K562 (cell line): ENCODE results near the gene GNA14. TPM values are rescaled to one million over a fixed set of nuclear protein-coding genes. Genes with fewer than 3 reads are reported as not detected.

Experiments
- ATAC-seq: fragments of 200-7000 bp; cut with Tn5 transposase; 3 replicates; pipeline ENCODE4 v1.9.1; 2020; ENCODE audit warnings: moderate library complexity
- BruUV-seq: library from RNA; stranded (reverse); fragments of 400-500 nt; replicated peaks from 2 replicates; lab custom pipeline; 2021; lab: Mats Ljungman, UMichigan
- CTCF ChIA-PET: fragments of 300-600 bp; formaldehyde crosslinking; extraction: SDS; loops from one replicate; lab custom pipeline; 2021; ENCODE audit warnings: low intra/inter-chr PET ratio; lab: Yijun Ruan, JAX
- POLR2A ChIA-PET: fragments of 300-600, 350-650 bp; sonication (Branson Sonifier 250); formaldehyde crosslinking; extraction: SDS; loops from one replicate; lab custom pipeline; 2021; ENCODE audit warnings: antibody characterized with exemption, inconsistent platforms; lab: Yijun Ruan, JAX
- DNase-seq, 4 experiments: peaks; one replicate each; pipeline versions ENCODE4 v3.0.0 to v3.0.0-alpha.2; 2011 to 2018; ENCODE audit warnings: low spot score in 3 of 4, mixed read lengths in 3 of 4; ENCODE audit errors: extremely low read depth in 1 of 4
- FAIRE-seq: peaks from 2 replicates; lab custom pipeline; 2011; peaks lifted over from hg19 to GRCh38; lab: Jason Lieb, UNC
- H2AFZ ChIP-seq: 2 replicates; pipeline ENCODE4 v1.6.0; 2011; ENCODE audit warnings: low read depth, low read length, control low read depth, inconsistent platforms
- H3K27ac ChIP-seq: fragments of 200-600 bp; 3 replicates; pipeline ENCODE4 v1.8.0; 2011; ENCODE audit warnings: low read depth, mild to moderate bottlenecking, control low read depth, inconsistent platforms, low read length, moderate library complexity, mixed read lengths; ENCODE audit errors: extremely low read depth
- H3K27me3 ChIP-seq, 2 experiments: fragments of 300-600 bp in 1 of 2; 2 replicates in 1 of 2; 3 replicates in 1 of 2; pipeline versions ENCODE4 v1.6.0 to v1.8.0; 2011; ENCODE audit warnings: inconsistent platforms in 2 of 2, low read length in 2 of 2, mild to moderate bottlenecking in 1 of 2, mixed read lengths in 1 of 2, moderate library complexity in 1 of 2; ENCODE audit not compliant: control insufficient read depth in 2 of 2, insufficient read depth in 2 of 2
- H3K36me3 ChIP-seq: fragments of 300-600 bp; 3 replicates; pipeline ENCODE4 v1.8.0; 2011; ENCODE audit warnings: mild to moderate bottlenecking, low read length, inconsistent platforms; ENCODE audit not compliant: control insufficient read depth, insufficient read depth
- H3K4me1 ChIP-seq, 2 experiments: fragments of 200-600 bp in 1 of 2; replicated peaks in 1 of 2; 2 replicates in 1 of 2; 3 replicates in 1 of 2; pipeline versions ENCODE4 v1.5.1 to v1.8.0; 2011; ENCODE audit warnings: inconsistent platforms in 2 of 2, low read length in 2 of 2, mild to moderate bottlenecking in 1 of 2, mixed read lengths in 1 of 2, moderate library complexity in 1 of 2; ENCODE audit not compliant: control insufficient read depth in 2 of 2, insufficient read depth in 2 of 2
- H3K4me2 ChIP-seq: 2 replicates; pipeline ENCODE4 v1.6.1; 2011; ENCODE audit warnings: low read length, control low read depth, inconsistent platforms, mixed read lengths; ENCODE audit not compliant: insufficient read depth
- H3K4me3 ChIP-seq: fragments of 200-600 bp; sonication (generic), shearing (Covaris generic); 2 replicates; pipeline ENCODE4 v1.5.1; 2016; ENCODE audit warnings: control low read depth, inconsistent platforms
- H3K79me2 ChIP-seq: fragments of 200-600 bp; 3 replicates; pipeline ENCODE4 v1.8.0; 2011; ENCODE audit warnings: low read length, inconsistent platforms; ENCODE audit not compliant: control insufficient read depth, insufficient read depth
- H3K9ac ChIP-seq, 2 experiments: 2 replicates each; pipeline versions ENCODE4 v1.6.0 to v1.6.1; 2011; ENCODE audit warnings: low read depth in 2 of 2, low read length in 2 of 2, control low read depth in 1 of 2, inconsistent platforms in 1 of 2, mild to moderate bottlenecking in 1 of 2, mixed read lengths in 1 of 2; ENCODE audit not compliant: insufficient read depth in 1 of 2
- H3K9me1 ChIP-seq: one replicate; pipeline ENCODE4 v1.6.0; 2011; ENCODE audit warnings: inconsistent platforms, mild to moderate bottlenecking, low read length, moderate library complexity; ENCODE audit not compliant: control insufficient read depth, insufficient read depth
- H3K9me3 ChIP-seq: replicated peaks from 2 replicates; pipeline ENCODE4 v1.5.1; 2011; ENCODE audit warnings: low read depth, low read length, inconsistent platforms; ENCODE audit not compliant: control insufficient read depth, insufficient read depth
- H4K20me1 ChIP-seq: replicated peaks from 2 replicates; pipeline ENCODE4 v1.6.1; 2011; ENCODE audit warnings: low read length, inconsistent platforms, mixed read lengths; ENCODE audit not compliant: control insufficient read depth, insufficient read depth
- ARHGAP35 ChIP-seq: fragments of 450-650 bp; IDR thresholded peaks from 2 replicates; pipeline ENCODE4 v1.6.1; 2018; ENCODE audit not compliant: partially characterized antibody
- BMI1 ChIP-seq: fragments of 150-350 bp; IDR thresholded peaks from 2 replicates; pipeline ENCODE4 v1.6.1; 2014; ENCODE audit warnings: low read length
- CLOCK ChIP-seq: fragments of 250-450 bp; sonication (Bioruptor Pico); IDR thresholded peaks from 2 replicates; pipeline ENCODE4 v1.4.0; 2020; ENCODE audit warnings: mild to moderate bottlenecking, moderate library complexity, borderline replicate concordance
- DMBX1 ChIP-seq: fragments of 250-450 bp; sonication (Bioruptor Pico); IDR thresholded peaks from 2 replicates; pipeline ENCODE4 v1.8.0; 2022; ENCODE audit warnings: inconsistent platforms, mild to moderate bottlenecking, moderate library complexity, borderline replicate concordance
- FOS ChIP-seq: IDR thresholded peaks from 3 replicates; pipeline ENCODE4 v1.6.1; 2011; ENCODE audit not compliant: insufficient read length; ENCODE audit errors: extremely low read depth
- HES1 ChIP-seq: fragments of 450-650 bp; IDR thresholded peaks from 2 replicates; pipeline ENCODE4 v1.6.1; 2016; ENCODE audit warnings: low read depth, mild to moderate bottlenecking, moderate library complexity
- HMGXB4 ChIP-seq: sonication (generic); formaldehyde crosslinking; IDR thresholded peaks from 2 replicates; pipeline ENCODE4 v1.8.1; 2023; ENCODE audit warnings: mild to moderate bottlenecking, missing genetic modification reagents
- MEF2A ChIP-seq: IDR thresholded peaks from 2 replicates; pipeline ENCODE4 v1.6.1; 2011; ENCODE audit warnings: low read depth, mild to moderate bottlenecking, low read length, moderate library complexity; ENCODE audit not compliant: control insufficient read depth
- PML ChIP-seq: IDR thresholded peaks from 2 replicates; pipeline ENCODE4 v1.6.1; 2012; ENCODE audit warnings: low read length, inconsistent platforms
- POLR2A ChIP-seq: fragments of 450-650 bp; conservative IDR thresholded peaks from 2 replicates; pipeline ENCODE4 v1.6.1; 2016
- RFX7 ChIP-seq: fragments of 250-450 bp; sonication (Bioruptor Pico); IDR thresholded peaks from 2 replicates; pipeline ENCODE4 v1.5.1; 2021; ENCODE audit warnings: mild to moderate bottlenecking
- RNF2 ChIP-seq: sonication (generic); IDR thresholded peaks from 2 replicates; pipeline ENCODE4 v1.6.1; 2016
- SIN3B ChIP-seq: fragments of 450-650 bp; IDR thresholded peaks from 2 replicates; pipeline ENCODE4 v1.6.1; 2017; ENCODE audit warnings: low read depth, mild to moderate bottlenecking, moderate library complexity
- ZNF134 ChIP-seq: fragments of 250-450 bp; sonication (Bioruptor Pico); conservative IDR thresholded peaks from 2 replicates; pipeline ENCODE4 v1.4.0; 2020
- ZNF232 ChIP-seq: sonication (generic); formaldehyde crosslinking; IDR thresholded peaks from 2 replicates; pipeline ENCODE4 v1.8.0; 2022; ENCODE audit warnings: mild to moderate bottlenecking, missing genetic modification reagents
- ZNF384 ChIP-seq: IDR thresholded peaks from 2 replicates; pipeline ENCODE4 v1.6.1; 2012; ENCODE audit warnings: low read depth, low read length, improper control_type of control experiment
- ZNF561 ChIP-seq: fragments of 450-650 bp; formaldehyde crosslinking; conservative IDR thresholded peaks from 2 replicates; pipeline ENCODE4 v1.4.0; 2020; ENCODE audit warnings: mild to moderate bottlenecking, moderate library complexity
- WGBS: fragments of 100-300 bp; shearing (Covaris generic); methylation state at CpG from one replicate; pipeline ENCODE4 v1.1.6; 2016; ENCODE audit warnings: low coverage, mixed read lengths; ENCODE audit not compliant: insufficient coverage; ENCODE audit errors: missing lambda C conversion rate; 5-methylcytosine and 5-hydroxymethylcytosine counted together
- in situ Hi-C: fragments of 300-500 bp; cut with MboI; formaldehyde crosslinking; loops from 4 replicates; pipeline ENCODE4 v1.15.0; 2018; ENCODE audit warnings: inconsistent platforms, mixed read lengths
- intact Hi-C: fragments of 100-400 bp; cut with micrococcal nuclease; formaldehyde crosslinking; loops from 2 replicates; pipeline ENCODE4 v1.14.2; 2022
- polyA plus RNA-seq, 8 experiments: library from polyadenylated mRNA; depleted of rRNA in 4 of 8; stranded (reverse) in 5 of 8; unstranded in 3 of 8; fragments of >200 nt; fragmentation: Nextera tagmentation in 2 of 8; fragmentation: Illumina TruSeq in 1 of 8; extraction: Ambion mirVana in 2 of 8; extraction: Trizol in 1 of 8; gene quantifications; 2 replicates each; pipeline versions ENCODE4 v1.2.1 to v1.2.3, GENCODE V29; 2011 to 2014; ENCODE audit warnings: inconsistent platforms in 1 of 8, missing spikeins in 1 of 8
- total RNA-seq, 7 experiments: library from RNA; depleted of rRNA in 6 of 7; stranded (reverse); fragments of >200 nt in 6 of 7; fragmentation: Illumina TruSeq in 2 of 7; extraction: Trizol in 2 of 7; gene quantifications; 2 replicates each; pipeline versions ENCODE4 v1.2.1 to v1.2.3, GENCODE V29; 2011 to 2021; ENCODE audit warnings: low replicate concordance in 1 of 7
- TF ChIP-seq, protein P1 (sequence below): sonication (generic); formaldehyde crosslinking; IDR thresholded peaks from 2 replicates; pipeline ENCODE4 v1.8.1; 2023; ENCODE audit warnings: mild to moderate bottlenecking, missing genetic modification reagents

Gene GNA14
- total and polyA plus RNA-seq, 9 of the 15 experiments (the other 6 are each of a cell fraction or from before 2014, with no cell fraction given): 0.03 to 0.11 (median 0.03) TPM; not detected in 6

- BruUV-seq: no TSS peak
- in situ Hi-C loops: loop anchor here (10.0 to 25.0 kb wide), 2 partner anchors 695 to 932 kb away; no protein-coding TSS in a partner anchor
- intact Hi-C loops: loop anchor here (5.0 kb wide), 2 partner anchors 322 to 692 kb away; no protein-coding TSS in a partner anchor
- Histone ChIP-seq H3K9ac (no peak overlapping the region), H4K20me1 (no peaks in the 10 kb centered on the region), H3K4me3 (no peak overlapping the region), H3K36me3 (no peaks in the 10 kb centered on the region), H3K4me2 (no peak overlapping the region), H3K9me1 (no peaks in the 10 kb centered on the region), H3K27me3 (peaks cover 5 to 28% of the 10 kb centered on the region in 2 experiments; a peak in 4 of 5 replicates), H3K27ac (no peak overlapping the region), H3K79me2 (no peaks in the 10 kb centered on the region), H2AFZ (no peak overlapping the region), H3K9me3 (no peaks in the 10 kb centered on the region), H3K4me1 (no peaks in the 10 kb centered on the region; a peak in 1 of 5 replicates)
- 0% methylated on average over 2 of the region's 2 CpGs for WGBS
- ATAC-seq: no peak
- POLR2A ChIA-PET: no interaction called here
- no peak for FAIRE-seq
- DNase-seq: no peak
- CTCF ChIA-PET: no interaction called here
- TF ChIP-seq RNF2: no peak
- TF ChIP-seq BMI1: no peak
- TF ChIP-seq MEF2A: no peak
- TF ChIP-seq RFX7 (CRISPR knock-in tag): no peak
- TF ChIP-seq CLOCK (CRISPR knock-in tag): no peak
- TF ChIP-seq FOS: no peak
- TF ChIP-seq ARHGAP35: no peak
- TF ChIP-seq HMGXB4 (CRISPR knock-in tag): no peak
- no peak for TF ChIP-seq ZNF232 (CRISPR knock-in tag)
- TF ChIP-seq, protein P1, sequence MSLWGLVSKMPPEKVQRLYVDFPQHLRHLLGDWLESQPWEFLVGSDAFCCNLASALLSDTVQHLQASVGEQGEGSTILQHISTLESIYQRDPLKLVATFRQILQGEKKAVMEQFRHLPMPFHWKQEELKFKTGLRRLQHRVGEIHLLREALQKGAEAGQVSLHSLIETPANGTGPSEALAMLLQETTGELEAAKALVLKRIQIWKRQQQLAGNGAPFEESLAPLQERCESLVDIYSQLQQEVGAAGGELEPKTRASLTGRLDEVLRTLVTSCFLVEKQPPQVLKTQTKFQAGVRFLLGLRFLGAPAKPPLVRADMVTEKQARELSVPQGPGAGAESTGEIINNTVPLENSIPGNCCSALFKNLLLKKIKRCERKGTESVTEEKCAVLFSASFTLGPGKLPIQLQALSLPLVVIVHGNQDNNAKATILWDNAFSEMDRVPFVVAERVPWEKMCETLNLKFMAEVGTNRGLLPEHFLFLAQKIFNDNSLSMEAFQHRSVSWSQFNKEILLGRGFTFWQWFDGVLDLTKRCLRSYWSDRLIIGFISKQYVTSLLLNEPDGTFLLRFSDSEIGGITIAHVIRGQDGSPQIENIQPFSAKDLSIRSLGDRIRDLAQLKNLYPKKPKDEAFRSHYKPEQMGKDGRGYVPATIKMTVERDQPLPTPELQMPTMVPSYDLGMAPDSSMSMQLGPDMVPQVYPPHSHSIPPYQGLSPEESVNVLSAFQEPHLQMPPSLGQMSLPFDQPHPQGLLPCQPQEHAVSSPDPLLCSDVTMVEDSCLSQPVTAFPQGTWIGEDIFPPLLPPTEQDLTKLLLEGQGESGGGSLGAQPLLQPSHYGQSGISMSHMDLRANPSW (CRISPR knock-in tag): no peak
- TF ChIP-seq HES1: no peak
- no peak for TF ChIP-seq POLR2A
- TF ChIP-seq SIN3B: no peak
- no peak for TF ChIP-seq PML
- no peak for TF ChIP-seq ZNF134 (CRISPR knock-in tag)
- no peak for TF ChIP-seq ZNF384
- no peak for TF ChIP-seq ZNF561 (CRISPR knock-in tag)
- no peak for TF ChIP-seq DMBX1
These were observed 218.2 kb downstream of the GNA14 start for GRCh38 chr9:77429928-77430327.
